Astrocyte (in vitro differentiated cells and primary cell): ENCODE results near the gene ORM1. TPM values are rescaled to one million over a fixed set of nuclear protein-coding genes. Genes with fewer than 3 reads are reported as not detected.
"Not testable (repeated sequence)": the region's sequence is repeated elsewhere in the genome, so short reads cannot be mapped to it uniquely, and the experiment has no call there.

Source experiments
- DNase-seq: peaks from one replicate; pipeline ENCODE4 v3.0.0-alpha.2; 2010; ENCODE audit warnings: low read depth
- FAIRE-seq: peaks from 2 replicates; lab custom pipeline; 2011; peaks lifted over from hg19 to GRCh38; lab: Jason Lieb, UNC
- H2AFZ ChIP-seq: 2 replicates; pipeline ENCODE4 v1.6.0; 2012; ENCODE audit warnings: low read depth, low read length, inconsistent platforms
- H3K27ac ChIP-seq: 2 replicates; pipeline ENCODE4 v1.5.1; 2011; ENCODE audit warnings: low read depth, low read length, inconsistent platforms
- H3K27me3 ChIP-seq: 2 replicates; pipeline ENCODE4 v1.6.0; 2011; ENCODE audit warnings: low read length, inconsistent platforms; ENCODE audit not compliant: insufficient read depth
- H3K36me3 ChIP-seq: 2 replicates; pipeline ENCODE4 v1.5.1; 2011; ENCODE audit warnings: low read length, inconsistent platforms; ENCODE audit not compliant: insufficient read depth
- H3K4me1 ChIP-seq: 2 replicates; pipeline ENCODE4 v1.5.1; 2011; ENCODE audit warnings: low read length, inconsistent platforms; ENCODE audit not compliant: insufficient read depth
- H3K4me2 ChIP-seq: 2 replicates; pipeline ENCODE4 v1.6.0; 2012; ENCODE audit warnings: low read length, inconsistent platforms
- H3K4me3 ChIP-seq: 2 replicates; pipeline ENCODE4 v1.5.1; 2011; ENCODE audit warnings: low read depth, mild to moderate bottlenecking, low read length, inconsistent platforms; ENCODE audit not compliant: insufficient read depth
- H3K79me2 ChIP-seq: 2 replicates; pipeline ENCODE4 v1.6.0; 2012; ENCODE audit warnings: mild to moderate bottlenecking, low read length, inconsistent platforms; ENCODE audit not compliant: insufficient read depth
- H3K9ac ChIP-seq: 2 replicates; pipeline ENCODE4 v1.6.0; 2012; ENCODE audit warnings: mild to moderate bottlenecking, low read length, inconsistent platforms
- H3K9me3 ChIP-seq: 2 replicates; pipeline ENCODE4 v1.5.1; 2012; ENCODE audit warnings: low read depth, mild to moderate bottlenecking, low read length, inconsistent platforms; ENCODE audit not compliant: insufficient read depth
- H4K20me1 ChIP-seq: 2 replicates; pipeline ENCODE4 v1.6.0; 2012; ENCODE audit warnings: low read length, inconsistent platforms; ENCODE audit not compliant: insufficient read depth
- H3K27ac Mint-ChIP-seq: one replicate; pipeline ENCODE4 v1.8.0; 2021; ENCODE audit warnings: mild to moderate bottlenecking, mixed read lengths; ENCODE audit not compliant: unreplicated experiment
- H3K27me3 Mint-ChIP-seq: one replicate; pipeline ENCODE4 v1.8.0; 2021; ENCODE audit warnings: low read depth, mixed read lengths; ENCODE audit not compliant: unreplicated experiment
- H3K36me3 Mint-ChIP-seq: one replicate; pipeline ENCODE4 v1.8.0; 2021; ENCODE audit warnings: low read depth, mixed read lengths; ENCODE audit not compliant: unreplicated experiment
- H3K4me1 Mint-ChIP-seq: one replicate; pipeline ENCODE4 v1.8.0; 2021; ENCODE audit warnings: low read depth, mixed read lengths; ENCODE audit not compliant: unreplicated experiment
- H3K4me3 Mint-ChIP-seq: one replicate; pipeline ENCODE4 v1.8.0; 2021; ENCODE audit warnings: mild to moderate bottlenecking, moderate library complexity, mixed read lengths; ENCODE audit not compliant: unreplicated experiment
- H3K9me3 Mint-ChIP-seq: one replicate; pipeline ENCODE4 v1.8.0; 2021; ENCODE audit warnings: mild to moderate bottlenecking, mixed read lengths; ENCODE audit not compliant: unreplicated experiment
- EZH2 ChIP-seq: IDR thresholded peaks from 2 replicates; pipeline ENCODE4 v1.6.1; 2012; ENCODE audit warnings: mild to moderate bottlenecking, low read length, inconsistent platforms; ENCODE audit not compliant: insufficient read depth
- total RNA-seq: library from RNA; stranded (reverse); gene quantifications from 2 replicates; pipeline ENCODE4 v1.2.1, GENCODE V29; 2021
- TF ChIP-seq, protein P1 (sequence below): IDR thresholded peaks from 2 replicates; pipeline ENCODE4 v1.5.1; 2011; ENCODE audit warnings: low read depth, mild to moderate bottlenecking, inconsistent platforms, low read length, moderate library complexity; ENCODE audit not compliant: insufficient read depth

Gene ORM1
- total RNA-seq, 1 donor from 2014 or later = not detected

DNA sequence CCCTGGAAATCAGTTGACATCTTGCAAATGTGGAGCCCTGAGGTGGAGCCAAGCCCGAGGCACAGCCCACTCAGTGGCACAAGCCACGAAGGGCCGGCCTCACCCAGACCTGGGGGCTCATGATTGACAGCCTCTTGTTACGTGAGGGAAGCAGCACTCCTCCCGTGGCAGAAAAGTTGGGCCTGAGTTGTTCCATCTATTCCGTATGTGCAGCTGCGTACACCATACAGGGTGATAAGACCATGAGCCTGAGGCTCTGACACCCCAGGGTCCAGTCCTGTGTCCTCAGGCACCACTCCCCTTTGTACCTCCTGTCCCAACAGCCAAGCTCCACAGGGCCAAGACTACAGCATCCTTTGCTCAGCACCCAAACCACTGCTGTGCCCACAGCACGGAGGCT, 4.9 kb downstream of the ORM1 start:
- no peaks in the 10 kb centered on the region for H3K36me3 ChIP-seq
- no peak overlapping the region for H3K4me3 Mint-ChIP-seq
- no peak for TF ChIP-seq EZH2
- TF ChIP-seq, protein P1, sequence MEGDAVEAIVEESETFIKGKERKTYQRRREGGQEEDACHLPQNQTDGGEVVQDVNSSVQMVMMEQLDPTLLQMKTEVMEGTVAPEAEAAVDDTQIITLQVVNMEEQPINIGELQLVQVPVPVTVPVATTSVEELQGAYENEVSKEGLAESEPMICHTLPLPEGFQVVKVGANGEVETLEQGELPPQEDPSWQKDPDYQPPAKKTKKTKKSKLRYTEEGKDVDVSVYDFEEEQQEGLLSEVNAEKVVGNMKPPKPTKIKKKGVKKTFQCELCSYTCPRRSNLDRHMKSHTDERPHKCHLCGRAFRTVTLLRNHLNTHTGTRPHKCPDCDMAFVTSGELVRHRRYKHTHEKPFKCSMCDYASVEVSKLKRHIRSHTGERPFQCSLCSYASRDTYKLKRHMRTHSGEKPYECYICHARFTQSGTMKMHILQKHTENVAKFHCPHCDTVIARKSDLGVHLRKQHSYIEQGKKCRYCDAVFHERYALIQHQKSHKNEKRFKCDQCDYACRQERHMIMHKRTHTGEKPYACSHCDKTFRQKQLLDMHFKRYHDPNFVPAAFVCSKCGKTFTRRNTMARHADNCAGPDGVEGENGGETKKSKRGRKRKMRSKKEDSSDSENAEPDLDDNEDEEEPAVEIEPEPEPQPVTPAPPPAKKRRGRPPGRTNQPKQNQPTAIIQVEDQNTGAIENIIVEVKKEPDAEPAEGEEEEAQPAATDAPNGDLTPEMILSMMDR = no peak
- no peaks in the 10 kb centered on the region for H3K27me3 ChIP-seq
- no peak overlapping the region for H3K9ac ChIP-seq
- no peak overlapping the region for H3K27ac Mint-ChIP-seq
- DNase-seq (no peak), FAIRE-seq (no peak)
- peaks cover 4% of the 10 kb centered on the region for H3K27me3 Mint-ChIP-seq
- no peaks in the 10 kb centered on the region for H3K79me2 ChIP-seq
- no peaks in the 10 kb centered on the region for H3K4me1 Mint-ChIP-seq
- no peaks in the 10 kb centered on the region for H3K4me1 ChIP-seq
- no peak overlapping the region for H3K4me3 ChIP-seq
- H3K4me2 ChIP-seq = no peak overlapping the region
- H3K9me3 ChIP-seq = no peaks in the 10 kb centered on the region
- H3K9me3 Mint-ChIP-seq = no peaks in the 10 kb centered on the region
- no peak overlapping the region for H2AFZ ChIP-seq
- H3K36me3 Mint-ChIP-seq = no peaks in the 10 kb centered on the region
- H4K20me1 ChIP-seq = no peaks in the 10 kb centered on the region
- no peak overlapping the region for H3K27ac ChIP-seq

- FAIRE-seq, H3K27me3 Mint-ChIP-seq, H3K27ac ChIP-seq, H3K4me1 Mint-ChIP-seq, H3K27me3 ChIP-seq, H3K4me3 Mint-ChIP-seq, H4K20me1 ChIP-seq, H3K4me1 ChIP-seq, H2AFZ ChIP-seq, H3K27ac Mint-ChIP-seq, H3K36me3 Mint-ChIP-seq, H3K36me3 ChIP-seq, H3K4me2 ChIP-seq, H3K9me3 ChIP-seq, H3K9ac ChIP-seq, H3K79me2 ChIP-seq, H3K4me3 ChIP-seq, H3K9me3 Mint-ChIP-seq, DNase-seq: not testable (repeated sequence)
Observed at GRCh38 chr9:114328357-114328820, 5.5 kb downstream of the ORM1 start.

- H3K9ac ChIP-seq, H3K9me3 Mint-ChIP-seq, H3K36me3 ChIP-seq, FAIRE-seq, DNase-seq, H3K4me3 ChIP-seq, H3K4me1 Mint-ChIP-seq, H4K20me1 ChIP-seq, H3K4me2 ChIP-seq, H3K36me3 Mint-ChIP-seq, H2AFZ ChIP-seq, H3K4me3 Mint-ChIP-seq, H3K27me3 Mint-ChIP-seq, H3K4me1 ChIP-seq, H3K27ac Mint-ChIP-seq, H3K9me3 ChIP-seq, H3K27me3 ChIP-seq, H3K79me2 ChIP-seq, H3K27ac ChIP-seq: not testable (repeated sequence)
Observed at GRCh38 chr9:114328937-114329624, 6.2 kb downstream of the ORM1 start.

- H3K36me3 Mint-ChIP-seq, H3K4me3 Mint-ChIP-seq, H3K27me3 Mint-ChIP-seq, H3K4me1 ChIP-seq, H3K4me2 ChIP-seq, H3K36me3 ChIP-seq, H3K4me3 ChIP-seq, H3K79me2 ChIP-seq, H3K27me3 ChIP-seq, H2AFZ ChIP-seq, DNase-seq, H3K27ac Mint-ChIP-seq, H4K20me1 ChIP-seq, H3K9me3 ChIP-seq, FAIRE-seq, H3K9ac ChIP-seq, H3K9me3 Mint-ChIP-seq, H3K27ac ChIP-seq, H3K4me1 Mint-ChIP-seq: not testable (repeated sequence)
Observed at GRCh38 chr9:114329625-114330022, 6.7 kb downstream of the ORM1 start, which contains the start of gene ORM2. Gene ORM2, plus strand, starts transcription at chr9:114329869. Its CDS starts 36 bp downstream, at chr9:114329905.
